ENCODE measurements around the gene LRRC4C.

LRRC4C gene

GRCh38 chr11:41320653-41321052, 138.8 kb downstream of the LRRC4C start:
- DNase-seq, result no peak

GRCh38 chr11:41320238-41320637, 139.2 kb downstream of the LRRC4C start:
- no peak for DNase-seq

GRCh38 chr11:41319434-41319833, 140.0 kb downstream of the LRRC4C start:
- DNase-seq, result no peak

GRCh38 chr11:41316751-41317150, 142.7 kb downstream of the LRRC4C start:
- DNase-seq, result no peak

- DNase-seq, result no peak
These were observed 146.2 kb downstream of the LRRC4C start for GRCh38 chr11:41313226-41313625.

GRCh38 chr11:41309716-41310115, 149.7 kb downstream of the LRRC4C start:
- no peak for DNase-seq

- no peak for DNase-seq
These were observed 150.3 kb downstream of the LRRC4C start for GRCh38 chr11:41309111-41309522.

- no peak for DNase-seq
These were observed 151.2 kb downstream of the LRRC4C start for GRCh38 chr11:41308286-41308685.

GRCh38 chr11:41307296-41308080, 152.0 kb downstream of the LRRC4C start:
- no peak for DNase-seq

GRCh38 chr11:41306431-41306830, 153.0 kb downstream of the LRRC4C start:
- DNase-seq, result no peak

GRCh38 chr11:41301023-41301422, 158.4 kb downstream of the LRRC4C start:
- DNase-seq, result no peak

- DNase-seq, result no peak
These were observed 170.0 kb downstream of the LRRC4C start for GRCh38 chr11:41289408-41289807.

- no peak for DNase-seq
These were observed 172.7 kb downstream of the LRRC4C start for GRCh38 chr11:41286751-41287150.

- no peak for DNase-seq
These were observed 175.1 kb downstream of the LRRC4C start for GRCh38 chr11:41284354-41284753.

GRCh38 chr11:41283191-41283930, 176.1 kb downstream of the LRRC4C start:
- no peak for DNase-seq

GRCh38 chr11:41282395-41282794, 177.1 kb downstream of the LRRC4C start:
- DNase-seq, result no peak

GRCh38 chr11:41281131-41281742, 178.2 kb downstream of the LRRC4C start:
- DNase-seq, result no peak

GRCh38 chr11:41274831-41275230, 184.6 kb downstream of the LRRC4C start:
- no peak for DNase-seq

- DNase-seq, result no peak
These were observed 185.5 kb downstream of the LRRC4C start for GRCh38 chr11:41273908-41274307.

- DNase-seq, result no peak
These were observed 192.0 kb downstream of the LRRC4C start for GRCh38 chr11:41267451-41267850.

GRCh38 chr11:41256041-41256440, 203.4 kb downstream of the LRRC4C start:
- no peak for DNase-seq

GRCh38 chr11:41254966-41255365, 204.5 kb downstream of the LRRC4C start:
- no peak for DNase-seq

- DNase-seq, result no peak
These were observed 209.0 kb downstream of the LRRC4C start for GRCh38 chr11:41250408-41250935.

GRCh38 chr11:41247621-41248020, 211.8 kb downstream of the LRRC4C start:
- no peak for DNase-seq

All from CD4-positive, alpha-beta T cell treated with Interleukin-15 for 1 hour (primary cell).